GM19025 (cell line): ENCODE measurements around the gene LENG8.
"Not testable (repeated sequence)": the region's sequence is repeated elsewhere in the genome, so short reads cannot be mapped to it uniquely, and the experiment has no call there.

Experiments
- ATAC-seq: cut with Tn5 transposase; IDR thresholded peaks from one replicate; pipeline ENCODE4 v1.9.1; 2021; ENCODE audit warnings: mild to moderate bottlenecking, low read depth, moderate library complexity; ENCODE audit not compliant: unreplicated experiment

Gene LENG8

DNA sequence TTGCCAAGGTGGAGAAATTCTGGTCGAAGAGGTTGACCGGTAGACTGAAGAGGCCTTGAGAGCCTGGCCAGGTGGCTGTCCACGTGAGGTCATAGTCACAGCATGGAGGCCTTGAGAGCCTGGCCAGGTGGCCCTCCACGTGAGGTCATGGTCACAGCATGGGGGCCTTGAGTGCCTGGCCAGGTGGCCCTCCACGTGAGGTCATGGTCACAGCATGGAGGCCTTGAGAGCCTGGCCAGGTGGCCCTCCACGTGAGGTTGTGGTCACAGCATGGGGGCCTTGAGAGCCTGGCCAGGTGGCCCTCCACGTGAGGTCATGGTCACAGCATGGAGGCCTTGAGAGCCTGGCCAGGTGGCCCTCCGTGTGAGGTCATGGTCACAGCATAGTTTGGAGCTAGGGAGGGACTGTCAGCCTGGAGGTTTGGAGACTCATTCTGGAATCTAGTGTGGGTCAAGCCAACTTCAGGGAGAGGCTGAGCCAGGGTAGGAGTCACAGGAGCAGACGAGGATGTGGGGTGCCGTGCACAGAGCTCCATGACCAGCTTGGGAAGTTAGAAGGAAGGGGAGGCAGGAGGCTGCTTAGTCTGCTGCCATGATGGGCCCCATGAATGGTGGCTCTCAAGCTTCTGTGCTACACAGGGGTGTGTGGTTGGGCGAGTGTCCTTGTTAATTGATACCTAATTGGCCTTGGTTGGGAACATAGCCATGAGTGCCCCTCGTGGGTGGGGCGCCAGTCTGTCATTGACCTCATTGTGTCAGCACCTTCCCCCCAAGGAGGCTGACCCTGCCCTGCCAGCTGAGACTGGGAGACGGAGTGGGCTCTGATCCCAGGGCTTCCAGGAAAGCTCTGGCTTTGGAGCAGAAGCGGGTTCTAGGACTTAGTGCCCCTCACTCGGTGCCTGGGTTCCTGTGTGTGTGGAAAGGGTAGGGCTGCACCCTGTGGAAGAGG is 10.6 kb downstream of the LENG8 start:
- no peak for ATAC-seq

DNA sequence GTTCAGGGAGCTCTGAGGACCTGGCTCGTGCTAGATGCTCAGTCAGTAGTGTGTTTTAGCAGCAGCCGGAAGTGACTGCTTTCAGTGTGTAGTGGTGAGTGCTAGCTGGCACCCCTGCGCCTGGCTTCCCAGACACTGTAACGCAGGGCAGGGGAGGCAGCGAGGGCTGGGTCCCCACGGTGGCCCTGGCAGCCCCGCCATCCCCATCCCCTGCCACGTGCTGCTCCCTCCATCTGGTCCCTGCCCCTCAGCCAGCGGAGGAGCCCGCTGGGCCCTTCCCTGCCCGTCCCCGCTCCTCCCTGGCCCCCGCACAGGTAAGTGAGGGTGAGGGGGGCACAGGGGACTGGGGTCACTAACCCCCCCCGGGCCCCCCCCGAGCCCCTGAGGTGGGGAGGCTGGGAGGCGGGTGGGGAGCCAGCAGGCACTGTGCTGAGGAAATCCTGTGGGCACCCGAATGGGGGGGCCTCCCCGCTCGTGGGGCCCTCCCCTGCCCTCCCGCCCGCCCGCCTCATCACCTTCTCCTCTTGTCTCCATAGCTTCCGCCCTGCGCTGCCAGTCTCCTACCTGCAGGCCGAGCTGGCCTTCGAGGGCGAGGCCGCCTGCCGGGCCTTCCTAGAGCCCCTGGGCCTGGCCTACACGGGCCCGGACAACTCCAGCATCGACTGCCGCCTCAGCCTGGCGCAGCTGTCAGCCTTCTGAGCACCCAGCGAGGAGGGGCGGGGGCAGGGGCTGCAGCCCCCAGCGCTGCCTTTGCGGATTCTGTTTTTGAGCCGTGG is 11.4 kb downstream of the LENG8 start:
- no peak for ATAC-seq

DNA sequence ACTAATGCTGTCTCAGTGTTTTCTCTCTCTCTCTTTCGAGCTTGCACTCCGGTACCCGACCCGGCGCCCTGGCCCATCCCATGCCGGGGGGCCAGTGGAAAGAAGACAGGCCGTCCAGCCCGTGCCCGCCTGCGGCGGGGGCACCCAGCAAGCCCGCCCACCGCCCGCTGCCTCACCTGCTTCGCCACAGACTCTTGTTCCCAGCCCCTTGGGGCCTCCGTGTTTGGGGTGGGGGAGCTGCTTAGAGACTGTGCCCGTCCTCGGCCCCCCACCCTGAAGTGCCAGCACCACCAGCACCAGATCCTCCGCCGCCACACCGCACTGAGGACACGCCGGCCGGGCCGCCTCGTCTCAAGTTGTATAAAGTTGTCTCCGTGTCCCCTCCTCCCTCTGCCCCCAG is 12.2 kb downstream of the LENG8 start:
- ATAC-seq, result no peak

DNA sequence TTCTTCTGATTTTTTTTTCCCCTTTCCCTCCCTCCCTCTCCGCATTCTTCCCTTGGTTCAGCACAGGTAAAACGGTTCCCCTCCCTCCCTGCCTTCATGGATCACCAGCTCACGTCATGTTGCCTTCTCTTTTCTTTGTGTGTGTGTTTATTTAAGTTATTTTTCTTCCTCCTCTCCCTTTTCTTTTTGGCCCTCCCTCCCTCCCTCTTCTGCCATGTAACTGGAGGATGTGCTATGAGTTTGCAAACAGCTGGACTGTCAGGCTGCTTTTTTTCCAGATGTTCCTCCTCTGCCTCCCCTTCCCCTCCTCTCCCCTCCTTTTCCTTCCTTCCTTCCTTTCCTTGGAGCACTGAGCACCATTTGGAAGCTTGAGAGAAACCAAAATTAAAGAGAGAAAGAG is 12.6 kb downstream of the LENG8 start:
- no peak for ATAC-seq

DNA sequence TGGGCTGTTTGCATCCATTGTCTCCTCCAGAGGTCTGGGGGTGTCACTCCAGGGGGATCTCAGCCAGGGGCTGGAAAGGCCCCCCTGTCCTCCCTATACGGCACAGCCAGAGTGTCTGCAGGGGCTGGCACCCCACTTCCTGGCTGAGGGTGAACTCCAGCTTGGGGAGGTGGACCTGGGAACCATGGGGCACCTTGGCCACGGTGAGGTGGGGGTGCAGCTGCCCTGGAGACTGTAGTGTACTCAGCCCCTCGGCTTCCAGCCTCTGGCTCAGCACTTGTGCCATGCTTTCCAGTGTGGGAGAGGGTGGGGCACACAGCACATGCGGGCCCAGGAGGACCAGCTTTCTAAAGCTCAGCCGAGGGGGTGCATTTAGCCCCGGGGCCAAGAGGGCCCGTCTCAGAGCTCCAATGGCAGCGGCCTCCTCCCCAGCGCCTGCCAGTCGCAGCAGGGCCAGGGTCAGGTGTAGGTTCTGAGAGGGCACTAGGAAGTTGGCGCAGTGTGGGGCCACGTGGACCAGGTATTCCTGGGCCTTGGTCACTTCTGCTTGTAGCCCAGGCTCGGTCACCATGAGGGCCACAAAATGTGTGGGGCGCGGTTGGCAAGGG is 13.2 kb downstream of the LENG8 start:
- no peak for ATAC-seq

DNA sequence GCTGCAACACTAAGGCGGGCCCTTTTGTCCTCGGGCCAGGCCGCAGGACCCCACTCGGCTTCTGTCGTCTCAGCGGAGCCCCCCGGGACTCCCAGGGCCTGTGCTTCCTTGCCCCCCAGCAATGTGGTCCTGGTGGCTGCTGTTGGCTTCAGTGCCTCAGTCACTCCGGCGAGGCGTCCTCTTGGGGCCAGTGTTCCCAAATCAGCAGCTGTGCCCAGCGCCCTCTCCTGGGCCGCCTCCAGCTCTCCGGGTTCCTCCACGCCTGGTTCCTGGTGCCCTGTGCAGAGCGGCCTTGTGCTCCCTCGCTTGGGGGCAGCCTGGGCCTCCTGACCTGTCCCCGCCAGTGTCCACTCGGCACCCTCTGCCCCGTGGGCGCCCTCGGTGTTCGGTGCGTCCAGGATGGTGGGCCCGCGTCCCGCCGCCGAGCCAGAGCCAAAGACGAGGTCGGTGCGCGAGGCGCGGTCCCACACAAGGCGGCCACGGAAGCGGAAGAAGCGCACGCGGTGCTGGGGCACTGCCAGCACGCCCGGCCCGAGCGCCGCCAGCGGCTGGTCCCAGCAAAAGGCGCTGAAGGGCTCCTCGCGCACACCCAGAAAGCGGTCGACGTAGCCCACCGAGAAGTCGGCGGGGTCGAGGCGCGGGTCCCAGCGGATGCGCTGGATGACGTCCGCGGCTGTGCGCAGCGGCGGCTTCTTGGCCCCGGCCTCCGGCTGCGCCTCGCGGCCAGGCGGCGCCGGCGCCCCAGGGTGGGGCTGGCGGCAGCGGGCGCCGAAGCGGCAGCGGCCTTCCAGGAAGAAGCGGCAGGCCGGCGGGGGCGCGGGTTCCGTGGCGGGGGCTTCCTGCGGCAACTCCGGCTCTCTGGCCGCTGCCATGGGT is 13.9 kb downstream of the LENG8 start:
- peak; percentile 11 for ATAC-seq

DNA sequence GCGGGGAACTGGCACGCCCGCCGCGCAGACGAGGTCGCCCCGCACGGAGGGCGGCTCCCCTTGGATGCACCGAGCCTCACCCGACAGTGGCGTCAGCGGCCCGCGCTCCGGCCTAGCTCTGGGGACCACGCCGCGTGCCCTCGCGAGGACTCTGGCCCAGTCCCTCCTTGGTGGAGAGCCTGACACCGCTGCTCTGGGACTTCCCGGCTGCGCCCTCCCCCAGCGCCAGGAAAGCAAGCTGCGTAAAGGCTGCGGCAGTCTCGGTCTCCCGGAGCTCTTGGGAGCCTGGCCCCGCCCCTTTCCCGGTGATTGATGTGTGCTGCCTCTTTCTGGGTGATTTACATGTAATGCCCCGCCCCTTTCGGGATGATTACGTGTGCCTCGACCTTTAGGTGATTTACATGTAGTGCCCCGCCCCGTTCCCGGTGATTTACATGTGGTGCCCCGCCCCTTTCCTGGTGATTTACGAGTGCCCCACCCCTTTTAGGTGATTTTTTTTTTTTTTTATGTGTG is 14.6 kb downstream of the LENG8 start, which contains the start of gene LENG9:
LENG9 (minus strand) TSS at position 248 of the 513 bp plus-strand sequence. CDS start 252 bp downstream, outside the sequence.
- peak; percentile 47 for ATAC-seq

DNA sequence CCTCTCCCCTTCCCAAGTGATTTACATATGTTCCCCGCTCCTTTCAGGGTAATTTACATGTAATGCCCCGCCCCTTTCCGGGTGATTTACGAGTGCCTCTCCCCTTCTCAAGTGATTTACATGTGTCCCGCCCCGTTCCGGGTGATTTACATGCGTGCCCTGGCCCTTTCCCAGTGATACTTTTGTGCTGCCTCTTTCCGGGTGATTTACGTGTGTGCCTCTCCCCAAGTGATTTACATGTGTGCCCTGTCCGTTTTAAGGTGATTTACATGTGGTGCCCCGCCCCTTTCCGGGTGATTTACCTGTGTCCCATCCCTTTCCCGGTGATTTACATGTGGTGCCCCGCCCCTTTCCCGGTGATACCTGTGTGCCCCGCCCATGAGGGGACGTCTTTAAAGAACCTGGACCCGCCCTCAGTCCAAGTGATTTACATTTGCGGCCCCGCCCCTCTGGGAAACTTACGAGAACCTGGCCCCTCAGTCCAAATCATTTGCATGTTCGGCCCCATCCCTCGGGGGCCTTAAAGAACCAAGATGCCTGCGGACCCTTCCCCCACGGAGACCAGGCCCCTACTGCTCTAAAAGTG is 15.1 kb downstream of the LENG8 start:
- peak; percentile 41 for ATAC-seq

DNA sequence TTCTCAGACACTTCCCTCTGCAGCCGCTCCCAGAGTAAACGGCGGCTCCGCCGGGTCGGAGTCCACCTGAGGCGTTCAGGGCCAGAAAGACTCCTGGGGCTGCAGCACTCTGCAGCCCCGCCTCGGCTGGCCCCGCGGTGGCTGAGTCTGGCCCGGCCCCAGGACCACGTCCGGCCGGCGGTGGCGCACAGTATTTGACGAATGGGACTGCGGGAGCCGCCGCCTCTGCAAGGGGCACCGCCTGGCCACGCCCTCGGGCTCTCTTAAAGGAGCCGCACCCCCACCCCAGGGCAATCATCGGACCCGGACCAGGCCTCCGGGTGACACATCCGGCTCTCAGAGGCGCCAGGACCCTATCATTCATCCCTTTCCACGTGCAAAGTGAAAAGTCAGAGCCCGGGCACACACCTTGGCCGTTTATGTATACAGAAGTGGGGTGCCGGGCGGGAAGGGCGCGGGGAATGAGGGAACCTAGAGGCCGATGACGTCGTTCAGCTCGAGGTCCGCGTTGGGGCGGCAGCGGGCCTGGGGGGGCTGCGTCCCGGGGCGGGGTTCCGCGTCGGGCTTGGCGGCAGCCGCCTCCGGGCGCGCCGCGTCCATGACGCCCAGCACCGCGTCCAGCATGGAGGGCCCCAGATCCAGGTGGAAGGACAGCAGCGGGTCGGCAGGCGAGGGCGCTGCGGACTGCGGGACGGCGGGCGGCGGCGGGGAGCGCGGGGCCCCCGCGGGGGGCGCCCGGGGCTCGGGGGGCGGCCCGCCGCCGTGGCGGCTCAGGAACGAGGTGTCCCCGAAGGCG is 15.8 kb downstream of the LENG8 start:
- ATAC-seq, result peak; percentile 38

DNA sequence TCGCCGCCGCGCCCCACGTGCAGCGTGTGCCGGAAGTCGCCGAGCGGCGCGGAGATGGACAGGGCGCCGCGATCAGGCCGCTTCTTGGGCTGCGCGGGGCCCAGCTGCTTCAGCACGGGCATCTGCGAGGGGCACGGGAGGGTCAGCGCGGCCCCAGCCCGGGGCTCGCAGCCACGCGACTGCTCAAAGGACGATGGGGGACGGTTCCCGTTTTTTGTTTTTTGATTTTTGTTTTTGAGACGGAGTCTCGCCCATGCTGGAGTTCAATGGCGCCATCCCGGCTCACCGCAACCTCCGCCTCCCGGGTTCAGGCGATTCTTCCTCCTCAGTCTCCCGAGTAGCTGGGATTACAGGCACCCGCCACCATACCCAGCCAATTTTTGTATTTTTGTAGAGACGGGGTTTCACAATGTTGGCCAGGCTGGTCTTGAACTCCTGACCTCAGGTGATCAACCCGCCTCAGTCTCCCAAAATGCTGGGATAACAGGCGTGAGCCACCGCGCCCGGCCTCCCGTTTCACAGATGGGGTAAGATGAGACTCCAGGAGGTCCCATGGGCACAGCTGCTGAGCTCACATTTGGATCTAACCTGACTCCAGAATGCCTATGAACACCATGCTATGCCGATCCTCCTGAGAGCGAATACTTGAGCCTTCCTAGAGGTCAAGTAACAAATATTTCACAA is 16.6 kb downstream of the LENG8 start:
- no peak for ATAC-seq

DNA sequence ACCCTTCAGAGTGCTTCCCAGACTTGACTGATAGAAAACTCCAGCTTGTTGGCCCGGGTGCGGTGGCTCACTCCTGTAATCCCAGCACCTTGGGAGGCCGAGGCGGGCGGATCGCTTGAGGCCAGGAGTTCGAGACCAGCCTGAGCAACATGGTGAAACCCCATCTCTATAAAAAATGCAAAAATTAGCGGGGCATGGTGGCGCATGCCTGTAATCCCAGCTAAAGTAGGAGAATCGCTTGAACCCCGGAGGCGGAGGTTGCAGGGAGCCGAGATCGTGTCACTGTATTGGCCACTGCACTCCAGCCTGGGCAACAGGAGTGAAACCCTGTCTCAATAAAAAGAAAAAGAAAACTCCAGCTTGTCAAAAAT is 17.1 kb downstream of the LENG8 start:
- not testable (repeated sequence) for ATAC-seq

DNA sequence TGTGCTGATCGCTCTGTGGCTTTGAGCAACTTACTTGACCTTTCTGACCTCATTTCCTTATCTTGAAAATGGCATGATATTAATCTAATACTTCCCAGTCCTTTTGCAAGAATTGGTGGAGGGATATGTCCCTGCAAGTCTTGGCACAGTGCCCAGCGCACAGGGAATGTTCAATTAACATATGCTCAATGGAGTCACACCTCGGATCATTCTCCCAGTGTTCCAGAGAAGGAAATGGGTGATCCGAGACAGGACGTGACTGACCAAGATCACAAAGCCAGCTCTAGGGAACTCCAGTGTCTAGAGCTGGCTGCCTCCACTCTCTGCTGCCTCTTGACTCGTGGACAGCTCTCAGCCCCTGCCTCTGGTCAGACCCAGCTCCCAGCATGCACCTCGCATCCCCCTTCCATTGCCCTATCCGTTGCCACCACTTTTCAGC is 20.5 kb downstream of the LENG8 start:
- ATAC-seq, result no peak

DNA sequence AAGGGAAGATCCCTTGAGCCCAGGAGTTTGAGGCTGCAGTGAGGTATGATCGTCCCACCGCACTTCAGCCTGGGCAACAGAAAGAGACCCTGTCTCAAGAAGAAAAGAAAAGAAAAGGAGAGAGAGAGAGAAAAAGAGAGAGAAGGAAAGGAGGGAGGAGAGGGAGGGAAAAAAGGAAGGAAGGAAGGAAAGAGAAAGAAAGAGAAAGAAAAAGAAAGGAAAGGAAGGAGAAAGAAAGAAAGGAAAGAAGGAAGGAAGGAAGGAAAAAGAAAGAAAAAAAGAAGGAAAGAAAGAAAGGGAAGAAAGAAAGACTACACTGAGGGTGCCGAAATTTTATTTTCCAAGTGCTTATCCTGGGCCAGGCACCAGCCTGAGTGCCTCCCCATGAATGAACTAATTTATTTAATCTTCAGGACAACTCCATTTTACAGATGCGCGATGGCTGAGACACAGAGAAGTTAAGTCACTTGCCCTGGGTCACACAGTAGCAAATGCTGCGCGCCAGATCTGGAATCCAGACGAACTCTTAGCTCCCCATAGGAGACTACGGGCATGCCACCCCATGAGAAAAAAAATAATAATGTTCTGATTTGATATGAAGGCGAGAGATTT is 21.4 kb downstream of the LENG8 start:
- no peak for ATAC-seq

DNA sequence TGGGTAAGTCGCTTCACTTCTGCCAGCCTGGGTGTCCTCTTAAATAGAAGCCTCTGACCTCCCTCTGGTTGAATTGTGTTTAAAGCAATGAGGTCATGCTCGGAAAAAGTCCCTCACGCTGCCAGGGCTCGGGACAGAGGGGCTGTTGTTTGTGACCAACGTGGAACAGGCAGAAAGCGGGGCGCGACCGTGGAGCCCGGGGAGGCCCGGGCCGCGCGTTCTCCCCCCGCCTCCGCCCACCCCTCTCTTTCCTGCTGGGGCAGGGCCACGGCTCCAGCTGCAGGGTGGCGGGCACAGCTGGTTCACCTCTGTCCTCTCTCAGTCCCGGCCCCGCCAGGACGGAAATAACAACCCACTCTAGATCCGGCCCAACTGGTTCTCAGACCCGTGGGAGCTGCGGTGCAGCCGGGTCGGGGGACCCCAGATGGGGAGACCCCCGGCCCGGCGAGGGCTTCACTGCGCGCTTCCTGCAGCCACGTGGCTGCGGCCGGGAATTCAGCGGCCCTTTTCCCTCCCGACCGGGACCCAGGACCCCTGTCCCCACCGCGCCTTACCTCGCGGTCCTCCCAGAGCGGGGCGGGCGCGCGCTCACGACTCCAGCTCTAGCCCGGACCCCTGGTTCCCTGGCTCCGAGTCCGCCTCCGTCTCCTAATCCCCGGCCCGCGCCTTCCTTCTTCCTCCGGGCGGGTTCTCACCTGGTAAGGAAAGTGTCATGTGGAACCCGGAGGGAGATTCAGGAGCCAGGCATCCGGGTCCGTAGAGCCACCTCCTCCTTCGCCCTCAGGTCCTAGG is 22.2 kb downstream of the LENG8 start:
- no peak for ATAC-seq

DNA sequence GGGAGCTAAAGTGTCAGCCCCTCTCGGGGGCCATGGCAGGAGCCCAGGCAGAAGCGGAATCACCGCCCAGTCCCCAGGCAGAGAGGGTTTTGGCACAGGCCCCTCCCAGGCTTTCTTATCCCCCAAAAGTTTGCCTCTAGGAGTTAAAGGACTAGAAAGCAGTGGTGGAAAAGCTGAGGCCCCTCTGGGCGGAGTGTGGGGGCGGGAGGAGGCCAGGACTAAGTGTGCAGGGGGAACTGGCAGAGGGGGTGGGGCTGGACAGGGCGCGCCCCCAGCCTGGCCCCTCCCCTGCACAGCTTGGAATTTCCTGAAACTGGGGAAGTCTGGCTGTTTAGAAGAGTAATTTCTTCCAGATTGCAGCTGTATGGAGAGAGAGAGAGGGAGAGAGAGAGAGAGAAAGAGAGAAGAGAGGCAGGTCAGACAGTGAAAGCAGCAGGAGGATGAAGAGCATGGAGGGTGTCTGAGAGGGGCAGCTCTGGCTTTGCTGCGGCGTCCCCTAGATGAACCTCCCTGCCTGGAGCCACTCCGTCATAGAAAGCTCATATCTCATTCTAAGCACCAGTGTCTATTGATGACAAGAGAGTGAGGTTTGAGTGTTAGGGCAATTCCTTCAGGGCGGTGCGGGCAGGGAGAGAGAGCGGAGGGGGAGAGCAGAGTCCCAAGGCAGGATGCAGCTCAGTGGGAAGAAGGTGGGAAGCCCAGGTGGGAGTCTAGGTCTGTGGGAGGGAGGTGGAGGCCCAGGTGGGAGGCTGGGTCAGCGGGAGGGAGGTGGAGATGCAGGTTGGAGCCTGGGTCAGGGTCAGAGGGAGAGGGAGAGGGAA is 24.3 kb downstream of the LENG8 start, which contains the start of gene CDC42EP5:
CDC42EP5 (minus strand) TSS at position 226 of the 821 bp plus-strand sequence. CDS start 7,749 bp downstream, outside the sequence.
- ATAC-seq, result no peak

DNA sequence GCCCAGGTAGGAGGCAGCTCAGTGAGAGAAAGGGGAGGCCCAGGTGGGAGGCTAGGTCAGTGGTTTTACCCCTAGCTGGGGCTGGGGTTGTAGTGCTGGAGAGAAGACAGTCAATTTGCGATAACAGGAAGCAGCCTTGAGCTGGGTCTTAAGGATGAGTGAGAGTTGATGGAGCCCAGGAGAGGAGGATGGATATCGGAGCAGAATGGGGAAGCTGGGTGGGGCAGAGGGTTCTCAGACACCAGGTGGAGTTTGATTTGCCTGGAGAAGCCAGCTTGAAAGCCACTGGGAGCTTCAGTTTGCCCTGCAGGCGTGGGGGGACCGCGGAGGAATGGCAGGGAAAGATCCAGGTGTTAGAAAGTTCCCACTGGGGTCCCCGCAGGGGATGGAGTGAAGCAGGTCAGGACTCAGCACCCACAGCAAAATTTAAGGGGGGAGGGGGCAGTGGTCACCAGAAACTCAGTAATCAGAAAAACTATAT is 24.9 kb downstream of the LENG8 start:
- no peak for ATAC-seq
